GM18505 (cell line): Measurements from ENCODE around the gene TMEM270.
A peak's percentile ranks its signal among the peaks of the same experiment; 100 is the strongest.
"Not testable (repeated sequence)": the region's sequence is repeated elsewhere in the genome, so short reads cannot be mapped to it uniquely, and the experiment has no call there.

ENCODE experiments used
- ATAC-seq: cut with Tn5 transposase; IDR thresholded peaks from one replicate; pipeline ENCODE4 v1.9.1; 2021; ENCODE audit not compliant: unreplicated experiment
- POLR2A ChIP-seq: IDR thresholded peaks from 4 replicates; pipeline ENCODE4 v1.6.1; 2011; ENCODE audit warnings: borderline replicate concordance; ENCODE audit not compliant: insufficient read depth, insufficient read length; ENCODE audit errors: extremely low read depth

TMEM270 gene

GRCh38 chr7:73839743-73840714 lies 20.9 kb upstream of the TMEM270 start:
- ATAC-seq = no peak
- no peak for TF ChIP-seq POLR2A

- TF ChIP-seq POLR2A = no peak
- ATAC-seq = no peak
Observed at GRCh38 chr7:73840715-73841379, 20.1 kb upstream of the TMEM270 start.

- TF ChIP-seq POLR2A = no peak
- ATAC-seq = no peak
Observed at GRCh38 chr7:73841689-73842066, 19.3 kb upstream of the TMEM270 start.

GRCh38 chr7:73842067-73842976 lies 18.6 kb upstream of the TMEM270 start, which contains the start of gene METTL27:
METTL27 (minus strand) TSS chr7:73842516; CDS start chr7:73842140, 376 bp downstream.
- ATAC-seq = peak; percentile 86
- peak; percentile 69 for TF ChIP-seq POLR2A

GRCh38 chr7:73844131-73844547 lies 16.8 kb upstream of the TMEM270 start:
- no peak for TF ChIP-seq POLR2A
- no peak for ATAC-seq

GRCh38 chr7:73844848-73845460 lies 16.0 kb upstream of the TMEM270 start:
- no peak for TF ChIP-seq POLR2A
- no peak for ATAC-seq

- not testable (repeated sequence) for ATAC-seq
Observed at GRCh38 chr7:73845701-73846195, 15.2 kb upstream of the TMEM270 start.

- no peak for TF ChIP-seq POLR2A
Observed at GRCh38 chr7:73847941-73848723, 12.8 kb upstream of the TMEM270 start.

GRCh38 chr7:73850781-73851207 lies 10.2 kb upstream of the TMEM270 start:
- TF ChIP-seq POLR2A = no peak
- no peak for ATAC-seq

More at GRCh38 chr7:73847941-73848723, 12.8 kb upstream of the TMEM270 start:
- ATAC-seq = no peak

- ATAC-seq = peak; percentile 67
- TF ChIP-seq POLR2A = no peak
Observed at GRCh38 chr7:73851410-73852338, 9.3 kb upstream of the TMEM270 start.

- no peak for ATAC-seq
- no peak for TF ChIP-seq POLR2A
Observed at GRCh38 chr7:73852500-73852899, 8.5 kb upstream of the TMEM270 start.
